PC-9 (cell line): Measurements from ENCODE around the gene BLOC1S4. TPM values are rescaled to one million over a fixed set of nuclear protein-coding genes. Genes with fewer than 3 reads are reported as not detected.

Experiments used
- BruUV-seq: library from RNA; stranded (reverse); fragments of 400-500 nt; replicated peaks from 2 replicates; lab custom pipeline; 2021; lab: Mats Ljungman, UMichigan
- CTCF ChIA-PET: fragments of 300-600 bp; sonication (Branson Sonifier 250); formaldehyde crosslinking; loops from one replicate; lab custom pipeline; 2022; ENCODE audit warnings: antibody characterized with exemption; lab: Charles Lee
- POLR2A ChIA-PET: fragments of 300-600 bp; sonication (Branson Sonifier 250); formaldehyde crosslinking; loops from one replicate; lab custom pipeline; 2022; ENCODE audit warnings: antibody characterized with exemption; ENCODE audit not compliant: unreplicated experiment; lab: Charles Lee
- DNase-seq, 2 experiments: peaks; one replicate each; pipeline versions ENCODE4 v3.0.0 to v3.0.0-alpha.2; 2015 to 2022; ENCODE audit warnings: mixed read lengths in 1 of 2
- H2AFZ ChIP-seq: fragments of 200-600 bp; sonication (generic); 2 replicates; pipeline ENCODE4 v1.8.1; 2017; ENCODE audit warnings: antibody characterized with exemption
- H3F3A ChIP-seq: fragments of 200-600 bp; sonication (generic); 2 replicates; pipeline ENCODE4 v1.8.1; 2017; ENCODE audit warnings: antibody characterized with exemption, mild to moderate bottlenecking, low read depth; ENCODE audit not compliant: insufficient read depth
- H3K27ac ChIP-seq: fragments of 200-600 bp; sonication (generic); 2 replicates; pipeline ENCODE4 v1.6.1; 2016; ENCODE audit warnings: mixed run types
- H3K27me3 ChIP-seq: fragments of 200-600 bp; sonication (generic); 2 replicates; pipeline ENCODE4 v1.6.1; 2016; ENCODE audit warnings: low read depth, mixed run types; ENCODE audit not compliant: insufficient read depth
- H3K36me3 ChIP-seq: fragments of 200-600 bp; sonication (generic); 2 replicates; pipeline ENCODE4 v1.6.1; 2016; ENCODE audit warnings: low read depth, mixed run types
- H3K4me1 ChIP-seq: fragments of 200-600 bp; sonication (generic); replicated peaks from 2 replicates; pipeline ENCODE4 v1.6.1; 2016; ENCODE audit warnings: mixed run types; ENCODE audit not compliant: insufficient read depth
- H3K4me2 ChIP-seq: fragments of 200-600 bp; sonication (generic); 2 replicates; pipeline ENCODE4 v1.6.1; 2017; ENCODE audit warnings: mixed run types
- H3K4me3 ChIP-seq: fragments of 200-600 bp; sonication (generic); 2 replicates; pipeline ENCODE4 v1.6.1; 2016; ENCODE audit warnings: mixed run types
- H3K79me2 ChIP-seq: fragments of 200-600 bp; sonication (generic); 2 replicates; pipeline ENCODE4 v1.6.1; 2017; ENCODE audit warnings: low read depth, mixed run types
- H3K9me2 ChIP-seq: fragments of 200-600 bp; sonication (generic); 2 replicates; pipeline ENCODE4 v1.8.1; 2017; ENCODE audit warnings: mild to moderate bottlenecking; ENCODE audit not compliant: insufficient read depth
- H3K9me3 ChIP-seq: fragments of 200-600 bp; sonication (generic); 2 replicates; pipeline ENCODE4 v1.8.1; 2016; ENCODE audit warnings: low read depth; ENCODE audit not compliant: insufficient read depth
- H4K20me1 ChIP-seq: fragments of 200-600 bp; sonication (generic); 2 replicates; pipeline ENCODE4 v1.8.1; 2017; ENCODE audit not compliant: insufficient read depth
- EZH2 ChIP-seq: fragments of 200-600 bp; sonication (generic); IDR thresholded peaks from 2 replicates; pipeline ENCODE4 v1.8.0; 2017; ENCODE audit warnings: antibody characterized with exemption, low read depth
- intact Hi-C: fragments of 100-400 bp; cut with micrococcal nuclease; formaldehyde crosslinking; loops from one replicate; pipeline ENCODE4 v1.10.0; 2022; ENCODE audit not compliant: unreplicated experiment
- total RNA-seq: library from RNA; stranded (reverse); gene quantifications from 2 replicates; pipeline ENCODE4 v1.2.3, GENCODE V29; 2021
- TF ChIP-seq, protein P1 (sequence below): fragments of 200-600 bp; sonication (generic); conservative IDR thresholded peaks from 2 replicates; pipeline ENCODE4 v1.6.1; 2017; ENCODE audit warnings: mixed run types, antibody characterized with exemption, mild to moderate bottlenecking, moderate library complexity

The BLOC1S4 gene
- total RNA-seq, 1 experiment from 2014 or later: 11.7 TPM

DNA sequence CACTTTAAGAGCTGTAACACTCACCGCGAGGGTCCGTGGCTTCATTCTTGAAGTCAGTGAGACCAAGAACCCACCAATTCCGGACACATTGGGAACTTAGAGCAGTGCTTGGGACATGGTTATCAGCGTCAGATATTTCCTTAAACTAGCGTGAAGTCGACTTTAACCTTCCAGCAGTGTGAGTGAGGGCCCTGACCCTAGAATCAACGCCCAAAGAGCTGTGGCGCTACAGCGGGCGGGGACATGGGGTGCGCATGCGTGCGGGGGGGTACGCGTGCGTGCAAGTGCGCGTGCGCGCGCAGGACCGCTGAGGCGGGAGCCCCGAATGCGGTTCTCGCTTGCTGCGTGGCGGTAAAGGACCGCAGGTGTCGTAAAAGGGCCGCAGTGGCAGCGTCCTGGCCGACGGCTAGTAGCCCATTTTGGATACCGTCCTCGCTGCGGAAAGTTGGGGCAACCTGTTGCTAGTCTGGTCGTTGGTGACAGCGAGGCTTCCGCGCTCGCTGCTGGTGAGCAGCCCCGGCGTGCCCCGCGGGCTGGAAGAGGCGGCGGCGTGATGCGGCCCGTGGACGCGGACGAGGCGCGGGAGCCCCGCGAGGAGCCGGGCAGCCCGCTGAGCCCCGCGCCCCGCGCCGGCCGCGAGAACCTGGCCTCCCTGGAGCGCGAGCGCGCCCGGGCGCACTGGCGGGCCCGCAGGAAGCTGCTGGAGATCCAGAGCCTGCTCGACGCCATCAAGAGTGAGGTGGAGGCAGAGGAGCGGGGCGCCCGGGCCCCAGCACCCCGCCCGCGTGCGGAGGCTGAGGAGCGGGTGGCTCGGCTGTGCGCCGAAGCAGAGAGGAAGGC lies 42.1 kb upstream of the BLOC1S4 start:
- intact Hi-C loops: loop anchor here (1.0 to 5.0 kb wide), 3 partner anchors 15 to 127 kb away; partner anchors contain the start of gene BLOC1S4
- TSS peak; percentile 75 for BruUV-seq
- no peaks in the 10 kb centered on the region for H3K9me2 ChIP-seq
- no peaks in the 10 kb centered on the region for H3K9me3 ChIP-seq
- ChIA-PET CTCF (interaction anchor here (0.6 to 1.6 kb wide), 7 partner anchors 14 to 865 kb away, joined by 3 to 11 read pairs (median 5); partner anchors contain the start of genes BLOC1S4 and S100P), POLR2A (interaction anchor here (0.6 to 1.7 kb wide), 7 partner anchors 15 to 167 kb away, joined by 3 to 28 read pairs (median 3); partner anchors contain the start of gene MRFAP1L1)
- peaks cover 32% of the 10 kb centered on the region for H3K79me2 ChIP-seq
- peaks cover 11% of the 10 kb centered on the region; the same call in 1 of the 2 replicates for H3K36me3 ChIP-seq
- H3K4me1 ChIP-seq: peaks cover 24% of the 10 kb centered on the region
- peaks cover 16% of the 10 kb centered on the region for H3F3A ChIP-seq
- H4K20me1 ChIP-seq: peaks cover 23% of the 10 kb centered on the region
- H3K27ac ChIP-seq: peak overlapping the region; percentile 76
- H3K4me2 ChIP-seq: peak overlapping the region; percentile 97
- H3K4me3 ChIP-seq: peak overlapping the region; percentile 62
- H3K27me3 ChIP-seq: no peaks in the 10 kb centered on the region
- H2AFZ ChIP-seq: peak overlapping the region; percentile 85
- DNase-seq: peak; percentile 82 to 89
- no peak for TF ChIP-seq EZH2
- TF ChIP-seq, protein P1, sequence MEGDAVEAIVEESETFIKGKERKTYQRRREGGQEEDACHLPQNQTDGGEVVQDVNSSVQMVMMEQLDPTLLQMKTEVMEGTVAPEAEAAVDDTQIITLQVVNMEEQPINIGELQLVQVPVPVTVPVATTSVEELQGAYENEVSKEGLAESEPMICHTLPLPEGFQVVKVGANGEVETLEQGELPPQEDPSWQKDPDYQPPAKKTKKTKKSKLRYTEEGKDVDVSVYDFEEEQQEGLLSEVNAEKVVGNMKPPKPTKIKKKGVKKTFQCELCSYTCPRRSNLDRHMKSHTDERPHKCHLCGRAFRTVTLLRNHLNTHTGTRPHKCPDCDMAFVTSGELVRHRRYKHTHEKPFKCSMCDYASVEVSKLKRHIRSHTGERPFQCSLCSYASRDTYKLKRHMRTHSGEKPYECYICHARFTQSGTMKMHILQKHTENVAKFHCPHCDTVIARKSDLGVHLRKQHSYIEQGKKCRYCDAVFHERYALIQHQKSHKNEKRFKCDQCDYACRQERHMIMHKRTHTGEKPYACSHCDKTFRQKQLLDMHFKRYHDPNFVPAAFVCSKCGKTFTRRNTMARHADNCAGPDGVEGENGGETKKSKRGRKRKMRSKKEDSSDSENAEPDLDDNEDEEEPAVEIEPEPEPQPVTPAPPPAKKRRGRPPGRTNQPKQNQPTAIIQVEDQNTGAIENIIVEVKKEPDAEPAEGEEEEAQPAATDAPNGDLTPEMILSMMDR: no peak

DNA sequence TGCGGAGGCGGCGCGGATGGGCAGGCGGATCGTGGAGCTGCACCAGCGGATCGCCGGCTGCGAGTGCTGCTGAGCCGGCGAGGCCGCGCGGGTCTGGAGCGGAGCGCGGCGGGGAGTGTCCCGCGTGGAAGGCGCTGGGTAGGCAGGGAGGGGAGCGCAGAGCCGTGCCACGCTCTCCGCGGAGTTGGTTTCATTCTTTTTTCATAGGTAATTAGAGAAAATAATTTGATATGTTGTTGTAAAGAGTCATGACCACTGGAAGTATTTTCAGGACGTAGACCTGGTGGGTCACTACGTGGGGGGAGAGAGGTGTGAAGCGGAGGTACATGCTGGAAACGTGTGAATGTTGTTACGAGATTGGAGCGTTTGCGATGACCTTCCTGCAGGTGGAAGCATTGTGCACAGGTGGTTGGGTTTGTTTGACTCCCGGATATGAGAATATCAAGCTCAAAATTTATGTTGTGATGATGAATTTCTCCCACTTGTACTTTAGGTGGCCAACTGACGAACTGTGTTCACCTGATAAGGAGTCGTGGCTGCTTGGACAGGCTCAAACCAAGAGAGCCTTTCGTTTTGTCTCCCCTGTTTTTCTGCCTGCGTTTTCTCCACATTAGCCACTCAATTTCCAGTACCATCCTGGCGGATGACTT lies 41.3 kb upstream of the BLOC1S4 start:
- peak overlapping the region; percentile 59 for H3K27ac ChIP-seq
- no peaks in the 10 kb centered on the region for H3K9me2 ChIP-seq
- peaks cover 13% of the 10 kb centered on the region; the same call in 1 of the 2 replicates for H3F3A ChIP-seq
- H3K4me3 ChIP-seq: peak overlapping the region; percentile 62
- H3K27me3 ChIP-seq: no peaks in the 10 kb centered on the region
- H3K4me2 ChIP-seq: peak overlapping the region; percentile 97
- H3K4me1 ChIP-seq: peaks cover 21% of the 10 kb centered on the region
- H2AFZ ChIP-seq: peak overlapping the region; percentile 59
- H3K36me3 ChIP-seq: peaks cover 11% of the 10 kb centered on the region; the same call in 1 of the 2 replicates
- peaks cover 23% of the 10 kb centered on the region for H4K20me1 ChIP-seq
- ChIA-PET POLR2A (interaction anchor here (0.6 to 0.9 kb wide), 5 partner anchors 14 to 167 kb away, joined by 3 to 7 read pairs (median 3); no protein-coding TSS in a partner anchor), CTCF (interaction anchor here (0.6 to 1.6 kb wide), 11 partner anchors 13 to 864 kb away, joined by 3 to 11 read pairs (median 5); partner anchors contain the start of genes BLOC1S4 and S100P)
- no peak for TF ChIP-seq EZH2
- TF ChIP-seq, protein P1: peak; percentile 55; the same call in 1 of the 2 replicates
- peak; percentile 53 to 73 for DNase-seq
- BruUV-seq: no TSS peak
- peaks cover 32% of the 10 kb centered on the region for H3K79me2 ChIP-seq
- H3K9me3 ChIP-seq: no peaks in the 10 kb centered on the region
- intact Hi-C loops: loop anchor here (1.0 to 5.0 kb wide), 3 partner anchors 14 to 127 kb away; partner anchors contain the start of gene BLOC1S4
